IMR-90 (cell line): ENCODE measurements around the gene ARRB1.

Source experiments
- CEBPB ChIP-seq: IDR thresholded peaks from 2 replicates; pipeline ENCODE4 v1.6.1; 2012; ENCODE audit warnings: low read depth, low read length, improper control_type of control experiment
- POLR2A ChIP-seq: IDR thresholded peaks from 2 replicates; pipeline ENCODE4 v1.6.1; 2012; ENCODE audit warnings: mild to moderate bottlenecking, low read depth, low read length
- RAD21 ChIP-seq: IDR thresholded peaks from 2 replicates; pipeline ENCODE4 v1.6.1; 2012; ENCODE audit warnings: low read length, improper control_type of control experiment
- RFX5 ChIP-seq: IDR thresholded peaks from 2 replicates; pipeline ENCODE4 v1.8.0; 2012; ENCODE audit warnings: low read depth, mild to moderate bottlenecking, low read length, moderate library complexity
- SMC3 ChIP-seq: fragments of 150-350 bp; IDR thresholded peaks from 2 replicates; pipeline ENCODE4 v1.6.1; 2016; ENCODE audit warnings: low read depth, mild to moderate bottlenecking, antibody characterized with exemption, low read length, moderate library complexity
- TF ChIP-seq, protein P1 (sequence below): conservative IDR thresholded peaks from 2 replicates; pipeline ENCODE4 v1.5.1; 2012; ENCODE audit warnings: mild to moderate bottlenecking, low read depth, low read length, improper control_type of control experiment
- TF ChIP-seq, protein P2 (sequence below): fragments of 150-350 bp; IDR thresholded peaks from 2 replicates; pipeline ENCODE4 v1.6.1; 2016; ENCODE audit warnings: low read depth, mild to moderate bottlenecking, low read length, moderate library complexity, borderline replicate concordance

DNA sequence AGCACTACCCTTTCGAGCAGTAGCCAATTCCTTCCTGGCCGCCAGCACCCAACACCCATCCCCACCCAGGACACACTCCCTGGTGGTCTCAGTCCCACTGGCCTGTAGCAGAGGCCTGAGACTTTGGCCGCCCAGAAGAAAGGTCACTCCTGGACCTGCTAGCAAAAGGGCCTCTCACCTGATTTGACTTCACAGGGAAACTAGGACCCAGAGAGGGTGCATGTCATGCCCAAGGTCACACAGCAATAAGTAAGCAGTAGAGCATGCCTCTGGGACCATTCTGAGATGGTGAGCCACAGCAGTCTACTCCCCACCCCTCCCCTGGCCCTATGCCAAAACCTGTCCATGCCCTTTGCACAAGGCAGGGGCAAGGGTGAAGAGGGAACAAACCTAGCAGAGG is 7.3 kb downstream of the ARRB1 start:
- TF ChIP-seq, protein P1, sequence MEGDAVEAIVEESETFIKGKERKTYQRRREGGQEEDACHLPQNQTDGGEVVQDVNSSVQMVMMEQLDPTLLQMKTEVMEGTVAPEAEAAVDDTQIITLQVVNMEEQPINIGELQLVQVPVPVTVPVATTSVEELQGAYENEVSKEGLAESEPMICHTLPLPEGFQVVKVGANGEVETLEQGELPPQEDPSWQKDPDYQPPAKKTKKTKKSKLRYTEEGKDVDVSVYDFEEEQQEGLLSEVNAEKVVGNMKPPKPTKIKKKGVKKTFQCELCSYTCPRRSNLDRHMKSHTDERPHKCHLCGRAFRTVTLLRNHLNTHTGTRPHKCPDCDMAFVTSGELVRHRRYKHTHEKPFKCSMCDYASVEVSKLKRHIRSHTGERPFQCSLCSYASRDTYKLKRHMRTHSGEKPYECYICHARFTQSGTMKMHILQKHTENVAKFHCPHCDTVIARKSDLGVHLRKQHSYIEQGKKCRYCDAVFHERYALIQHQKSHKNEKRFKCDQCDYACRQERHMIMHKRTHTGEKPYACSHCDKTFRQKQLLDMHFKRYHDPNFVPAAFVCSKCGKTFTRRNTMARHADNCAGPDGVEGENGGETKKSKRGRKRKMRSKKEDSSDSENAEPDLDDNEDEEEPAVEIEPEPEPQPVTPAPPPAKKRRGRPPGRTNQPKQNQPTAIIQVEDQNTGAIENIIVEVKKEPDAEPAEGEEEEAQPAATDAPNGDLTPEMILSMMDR: no peak
- TF ChIP-seq SMC3 (no peak), RAD21 (no peak), POLR2A (no peak), CEBPB (no peak), RFX5 (no peak)
- TF ChIP-seq, protein P2, sequence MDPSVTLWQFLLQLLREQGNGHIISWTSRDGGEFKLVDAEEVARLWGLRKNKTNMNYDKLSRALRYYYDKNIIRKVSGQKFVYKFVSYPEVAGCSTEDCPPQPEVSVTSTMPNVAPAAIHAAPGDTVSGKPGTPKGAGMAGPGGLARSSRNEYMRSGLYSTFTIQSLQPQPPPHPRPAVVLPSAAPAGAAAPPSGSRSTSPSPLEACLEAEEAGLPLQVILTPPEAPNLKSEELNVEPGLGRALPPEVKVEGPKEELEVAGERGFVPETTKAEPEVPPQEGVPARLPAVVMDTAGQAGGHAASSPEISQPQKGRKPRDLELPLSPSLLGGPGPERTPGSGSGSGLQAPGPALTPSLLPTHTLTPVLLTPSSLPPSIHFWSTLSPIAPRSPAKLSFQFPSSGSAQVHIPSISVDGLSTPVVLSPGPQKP: no peak
